ENCODE measurements around the gene GPR68.
"Not testable (repeated sequence)": the region's sequence is repeated elsewhere in the genome, so short reads cannot be mapped to it uniquely, and the experiment has no call there.

Gene GPR68

GRCh38 chr14:91280129-91280528 is 35.6 kb upstream of the GPR68 start:
- Mint-ChIP-seq H3K27ac (no peak overlapping the region), H3K27me3 (ENCODE audit: low read depth) (no peaks in the 10 kb centered on the region), H3K4me3 (no peak overlapping the region), H3K36me3 (ENCODE audit: low read depth) (peaks cover 54% of the 10 kb centered on the region), H3K9me3 (no peaks in the 10 kb centered on the region), H3K4me1 (ENCODE audit: low read depth) (peaks cover under 1% of the 10 kb centered on the region)

- Mint-ChIP-seq H3K4me1 (ENCODE audit: low read depth) (peaks cover 4% of the 10 kb centered on the region), H3K27ac (peak overlapping the region; percentile 26), H3K27me3 (ENCODE audit: low read depth) (no peaks in the 10 kb centered on the region), H3K9me3 (no peaks in the 10 kb centered on the region), H3K4me3 (no peak overlapping the region), H3K36me3 (ENCODE audit: low read depth) (peaks cover 47% of the 10 kb centered on the region)
Measured at GRCh38 chr14:91279354-91279753, 34.9 kb upstream of the GPR68 start.

DNA sequence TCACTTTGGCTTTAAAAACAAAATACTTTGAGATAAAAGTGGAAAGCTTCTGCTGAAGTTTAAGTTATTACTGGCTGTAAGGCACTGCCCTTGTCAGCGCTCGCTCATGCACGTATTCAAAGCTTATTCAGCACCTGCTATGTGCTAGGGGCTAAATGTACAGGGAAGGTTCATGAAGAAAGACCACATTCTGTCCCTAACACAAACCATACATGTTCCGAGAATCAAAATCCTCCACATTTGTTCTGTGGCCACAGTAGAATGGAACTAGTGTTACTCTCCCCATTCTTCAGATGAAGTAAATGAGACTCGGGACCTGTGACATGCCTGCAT is 33.8 kb upstream of the GPR68 start:
- Mint-ChIP-seq H3K27ac (no peak overlapping the region), H3K9me3 (no peaks in the 10 kb centered on the region), H3K27me3 (ENCODE audit: low read depth) (no peaks in the 10 kb centered on the region), H3K4me3 (no peak overlapping the region), H3K36me3 (ENCODE audit: low read depth) (peaks cover 37% of the 10 kb centered on the region), H3K4me1 (ENCODE audit: low read depth) (peaks cover 4% of the 10 kb centered on the region)

- Mint-ChIP-seq H3K27ac (no peak overlapping the region), H3K4me1 (ENCODE audit: low read depth) (peaks cover 4% of the 10 kb centered on the region), H3K27me3 (ENCODE audit: low read depth) (no peaks in the 10 kb centered on the region), H3K4me3 (no peak overlapping the region), H3K36me3 (ENCODE audit: low read depth) (peaks cover 31% of the 10 kb centered on the region), H3K9me3 (no peaks in the 10 kb centered on the region)
Measured at GRCh38 chr14:91277546-91278382, 33.3 kb upstream of the GPR68 start.

- Mint-ChIP-seq H3K9me3 (no peaks in the 10 kb centered on the region), H3K4me3 (no peak overlapping the region), H3K27me3 (ENCODE audit: low read depth) (no peaks in the 10 kb centered on the region), H3K4me1 (ENCODE audit: low read depth) (peaks cover 10% of the 10 kb centered on the region), H3K36me3 (ENCODE audit: low read depth) (peaks cover 26% of the 10 kb centered on the region), H3K27ac (no peak overlapping the region)
Measured at GRCh38 chr14:91274796-91275195, 30.3 kb upstream of the GPR68 start.

GRCh38 chr14:91273885-91274273 is 29.4 kb upstream of the GPR68 start:
- peaks cover 28% of the 10 kb centered on the region for H3K36me3 Mint-ChIP-seq (ENCODE audit: low read depth)

DNA sequence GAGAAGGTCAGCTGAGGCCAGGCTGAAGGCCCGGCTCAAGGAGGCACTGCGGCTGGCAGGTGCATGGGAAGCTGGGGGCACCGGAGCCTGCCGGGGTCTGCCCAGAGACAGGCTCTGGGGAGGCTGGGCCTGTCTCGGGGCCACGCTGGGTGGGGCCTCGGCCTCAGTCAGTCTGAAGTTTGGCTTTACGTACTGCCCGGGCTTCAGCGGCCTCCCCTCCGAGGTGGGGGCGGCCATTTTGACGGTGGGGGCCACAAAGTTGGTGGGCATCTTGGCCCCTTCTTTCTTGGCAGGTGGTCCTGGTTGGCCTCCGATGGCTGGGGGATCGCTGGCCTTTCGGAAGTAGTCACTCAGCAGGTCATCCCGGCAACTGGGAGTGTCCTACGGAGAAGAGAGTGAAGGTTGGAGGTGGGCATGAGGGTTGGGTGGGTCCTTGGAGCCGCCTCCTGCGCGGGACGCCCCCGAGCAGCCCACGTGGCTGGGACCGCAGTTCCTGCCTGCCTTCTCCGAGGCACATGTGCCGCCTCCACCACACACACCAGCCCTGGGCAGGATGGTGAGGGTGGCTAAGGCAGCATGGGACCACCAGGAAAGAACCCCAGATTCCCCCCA is 28.9 kb upstream of the GPR68 start:
- Mint-ChIP-seq H3K27me3 (ENCODE audit: low read depth) (no peaks in the 10 kb centered on the region), H3K4me3 (no peak overlapping the region), H3K36me3 (ENCODE audit: low read depth) (peaks cover 27% of the 10 kb centered on the region), H3K4me1 (ENCODE audit: low read depth) (peaks cover 10% of the 10 kb centered on the region), H3K27ac (no peak overlapping the region), H3K9me3 (no peaks in the 10 kb centered on the region)

More at GRCh38 chr14:91273885-91274273, 29.4 kb upstream of the GPR68 start:
- Mint-ChIP-seq H3K4me3 (no peak overlapping the region), H3K27ac (no peak overlapping the region), H3K27me3 (ENCODE audit: low read depth) (no peaks in the 10 kb centered on the region), H3K9me3 (no peaks in the 10 kb centered on the region), H3K4me1 (ENCODE audit: low read depth) (peaks cover 10% of the 10 kb centered on the region)

DNA sequence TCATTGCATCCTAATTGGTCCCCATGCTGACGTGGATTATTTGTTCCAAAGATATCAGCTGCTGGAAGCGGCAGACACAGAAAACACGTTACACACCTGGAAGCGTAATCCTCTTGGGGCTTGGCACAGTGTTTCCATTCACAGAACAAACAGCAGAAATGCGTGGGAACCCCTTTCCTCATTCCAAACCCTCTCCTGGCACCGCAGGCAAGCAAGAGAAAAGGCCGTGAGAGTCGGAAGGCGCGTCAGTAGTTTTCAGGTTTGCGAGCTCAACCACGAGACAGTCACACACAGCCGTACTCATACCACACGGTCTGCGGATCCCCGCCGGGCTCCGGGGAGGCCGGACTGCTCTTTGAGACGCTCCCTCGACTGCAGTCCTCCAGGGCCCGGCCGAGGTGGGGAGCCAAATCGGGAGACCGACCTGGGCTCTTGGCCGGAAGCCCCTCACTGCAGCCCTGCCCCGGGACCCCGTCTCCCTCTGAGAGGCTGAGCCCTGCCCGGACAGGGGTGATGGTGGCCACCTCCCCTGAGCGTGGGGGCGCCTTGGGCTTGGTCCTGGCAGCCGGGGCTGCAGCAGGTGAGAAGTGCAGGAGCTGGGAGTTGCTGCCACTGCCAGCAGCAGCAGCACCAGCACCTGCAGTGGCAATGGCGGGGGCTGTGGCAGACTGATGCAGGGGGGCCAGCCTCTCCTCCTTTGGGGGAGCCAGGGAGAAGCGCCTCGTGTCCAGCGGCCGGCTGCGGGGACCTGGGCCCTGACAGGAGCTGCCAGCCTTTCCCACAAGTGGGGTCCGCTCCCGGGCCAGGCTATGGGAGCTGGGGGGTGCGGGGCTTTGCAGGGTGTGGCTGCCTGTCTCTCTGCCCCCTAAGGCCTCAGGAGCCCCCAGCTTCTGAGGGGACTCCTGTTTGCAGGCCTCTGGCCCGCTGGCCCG is 28.1 kb upstream of the GPR68 start:
- Mint-ChIP-seq H3K4me3 (no peak overlapping the region), H3K36me3 (ENCODE audit: low read depth) (peaks cover 33% of the 10 kb centered on the region), H3K27ac (peak overlapping the region; percentile 78), H3K9me3 (no peaks in the 10 kb centered on the region), H3K4me1 (ENCODE audit: low read depth) (peaks cover 17% of the 10 kb centered on the region), H3K27me3 (ENCODE audit: low read depth) (no peaks in the 10 kb centered on the region)

DNA sequence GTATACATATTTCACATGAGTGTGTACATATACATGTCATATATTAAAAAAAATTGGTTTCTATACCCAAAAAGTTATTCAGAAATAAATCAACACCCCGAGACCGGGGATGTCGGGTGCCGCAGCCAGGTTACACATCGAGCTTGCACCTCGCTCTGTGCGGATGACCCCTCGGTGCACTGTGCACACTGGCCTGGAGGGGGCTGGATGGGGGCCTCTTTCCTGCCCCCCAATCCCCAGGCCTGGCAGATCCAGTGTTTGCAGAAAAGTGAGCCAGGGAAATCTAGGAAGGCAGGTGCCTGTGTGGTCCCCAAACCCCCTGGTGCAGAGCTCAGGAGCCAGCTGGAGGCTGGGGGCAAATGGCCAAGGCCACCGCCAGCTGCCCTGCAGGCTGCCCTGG is 27.1 kb upstream of the GPR68 start:
- no peak overlapping the region for H3K27ac Mint-ChIP-seq
- no peaks in the 10 kb centered on the region for H3K27me3 Mint-ChIP-seq (ENCODE audit: low read depth)
- H3K4me3 Mint-ChIP-seq: no peak overlapping the region
- peaks cover 30% of the 10 kb centered on the region for H3K36me3 Mint-ChIP-seq (ENCODE audit: low read depth)
- no peaks in the 10 kb centered on the region for H3K9me3 Mint-ChIP-seq
- peaks cover 20% of the 10 kb centered on the region for H3K4me1 Mint-ChIP-seq (ENCODE audit: low read depth)

GRCh38 chr14:91270619-91271018 is 26.1 kb upstream of the GPR68 start:
- Mint-ChIP-seq H3K4me1 (ENCODE audit: low read depth) (peaks cover 25% of the 10 kb centered on the region), H3K27me3 (ENCODE audit: low read depth) (no peaks in the 10 kb centered on the region), H3K36me3 (ENCODE audit: low read depth) (peaks cover 34% of the 10 kb centered on the region), H3K9me3 (no peaks in the 10 kb centered on the region), H3K4me3 (no peak overlapping the region), H3K27ac (no peak overlapping the region)

DNA sequence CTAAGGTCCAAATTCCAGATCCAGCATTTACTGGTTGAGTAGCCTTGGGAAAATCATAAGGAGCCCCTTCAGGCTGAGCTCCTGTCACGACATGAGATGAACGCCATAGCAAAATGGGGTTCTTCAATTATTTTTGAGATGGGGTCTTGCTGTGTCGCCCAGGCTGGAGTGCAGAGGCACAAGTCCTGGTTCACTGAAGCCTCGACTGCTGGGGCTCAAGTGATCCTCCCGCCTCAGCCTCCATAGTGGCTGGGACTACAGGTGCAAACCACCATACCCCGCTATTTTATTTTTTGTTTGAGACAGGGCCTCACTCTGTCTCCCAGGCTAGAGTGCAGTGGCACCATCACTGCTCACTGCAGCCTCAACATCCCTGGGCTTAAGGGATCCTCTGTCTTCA is 25.7 kb upstream of the GPR68 start:
- H3K4me1 Mint-ChIP-seq (ENCODE audit: low read depth): peaks cover 28% of the 10 kb centered on the region
- peaks cover 35% of the 10 kb centered on the region for H3K36me3 Mint-ChIP-seq (ENCODE audit: low read depth)
- H3K4me3 Mint-ChIP-seq: no peak overlapping the region
- no peak overlapping the region for H3K27ac Mint-ChIP-seq
- H3K9me3 Mint-ChIP-seq: no peaks in the 10 kb centered on the region
- no peaks in the 10 kb centered on the region for H3K27me3 Mint-ChIP-seq (ENCODE audit: low read depth)

- Mint-ChIP-seq H3K4me3 (no peak overlapping the region), H3K36me3 (ENCODE audit: low read depth) (peaks cover 35% of the 10 kb centered on the region), H3K4me1 (ENCODE audit: low read depth) (peaks cover 27% of the 10 kb centered on the region), H3K27me3 (ENCODE audit: low read depth) (no peaks in the 10 kb centered on the region), H3K9me3 (no peaks in the 10 kb centered on the region), H3K27ac (peak overlapping the region; percentile 43)
Measured at GRCh38 chr14:91269076-91269991, 24.8 kb upstream of the GPR68 start.

GRCh38 chr14:91267965-91268437 is 23.5 kb upstream of the GPR68 start:
- Mint-ChIP-seq H3K9me3 (no peaks in the 10 kb centered on the region), H3K4me1 (ENCODE audit: low read depth) (peaks cover 38% of the 10 kb centered on the region), H3K4me3 (no peak overlapping the region), H3K36me3 (ENCODE audit: low read depth) (peaks cover 36% of the 10 kb centered on the region), H3K27me3 (ENCODE audit: low read depth) (no peaks in the 10 kb centered on the region), H3K27ac (peak overlapping the region; percentile 34)

GRCh38 chr14:91266276-91266675 is 21.8 kb upstream of the GPR68 start:
- H3K4me3 Mint-ChIP-seq, H3K27ac Mint-ChIP-seq: not testable (repeated sequence)

More at GRCh38 chr14:91266276-91266675, 21.8 kb upstream of the GPR68 start:
- peaks cover 29% of the 10 kb centered on the region for H3K36me3 Mint-ChIP-seq (ENCODE audit: low read depth)
- H3K9me3 Mint-ChIP-seq; H3K27me3 Mint-ChIP-seq (ENCODE audit: low read depth): not testable (repeated sequence)
- peaks cover 43% of the 10 kb centered on the region for H3K4me1 Mint-ChIP-seq (ENCODE audit: low read depth)
